MV-4-11 (cell line): Measurements from ENCODE around the gene XKR8.

Experiments used
- DNase-seq: peaks from one replicate; lab custom pipeline; 2025; lab: John Stamatoyannopoulos, UW

Gene XKR8

DNA sequence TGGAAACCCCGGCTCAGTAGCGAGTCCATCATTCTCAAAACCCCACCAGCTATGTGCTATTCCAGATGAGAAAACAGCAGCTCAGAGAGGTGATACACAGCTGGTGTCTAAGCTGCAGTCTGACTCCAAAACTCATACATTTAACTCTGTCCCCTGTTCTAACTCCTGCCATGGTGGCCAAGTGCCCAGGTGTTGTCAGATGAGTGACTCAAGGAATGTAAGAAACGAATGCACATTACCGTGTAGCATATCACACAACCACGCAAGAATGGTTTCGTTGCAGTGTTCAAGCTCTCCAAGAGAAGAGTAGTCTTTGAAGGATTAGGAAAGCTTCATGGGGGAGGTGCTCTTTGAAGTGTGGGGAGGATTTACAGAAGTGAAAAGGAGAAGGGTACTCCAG, 4.7 kb upstream of the XKR8 start:
- no peak for DNase-seq

DNA sequence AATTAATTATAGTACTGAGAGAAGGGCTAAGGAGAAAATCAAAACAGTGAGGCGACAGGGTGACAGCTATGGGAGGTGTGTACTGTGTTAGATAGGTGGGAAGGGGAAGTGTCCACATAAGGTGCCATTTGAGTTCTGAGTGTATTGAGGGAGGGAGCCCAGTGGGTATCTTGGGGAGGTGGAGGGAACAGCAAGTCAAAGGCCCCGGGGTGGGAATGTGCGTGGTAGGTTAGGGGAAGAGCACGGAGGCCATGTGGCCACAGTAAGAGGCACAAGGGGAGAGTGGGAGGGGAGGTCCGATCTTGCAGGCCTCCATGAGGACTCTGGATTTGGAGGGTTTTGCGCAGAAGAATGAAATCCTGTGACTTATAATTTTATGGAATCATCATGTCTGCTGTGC, 3.0 kb upstream of the XKR8 start:
- DNase-seq, result no peak

GRCh38 chr1:27957655-27958054, 2.1 kb upstream of the XKR8 start:
- no peak for DNase-seq

GRCh38 chr1:27958513-27958912, 1.3 kb upstream of the XKR8 start:
- no peak for DNase-seq

DNA sequence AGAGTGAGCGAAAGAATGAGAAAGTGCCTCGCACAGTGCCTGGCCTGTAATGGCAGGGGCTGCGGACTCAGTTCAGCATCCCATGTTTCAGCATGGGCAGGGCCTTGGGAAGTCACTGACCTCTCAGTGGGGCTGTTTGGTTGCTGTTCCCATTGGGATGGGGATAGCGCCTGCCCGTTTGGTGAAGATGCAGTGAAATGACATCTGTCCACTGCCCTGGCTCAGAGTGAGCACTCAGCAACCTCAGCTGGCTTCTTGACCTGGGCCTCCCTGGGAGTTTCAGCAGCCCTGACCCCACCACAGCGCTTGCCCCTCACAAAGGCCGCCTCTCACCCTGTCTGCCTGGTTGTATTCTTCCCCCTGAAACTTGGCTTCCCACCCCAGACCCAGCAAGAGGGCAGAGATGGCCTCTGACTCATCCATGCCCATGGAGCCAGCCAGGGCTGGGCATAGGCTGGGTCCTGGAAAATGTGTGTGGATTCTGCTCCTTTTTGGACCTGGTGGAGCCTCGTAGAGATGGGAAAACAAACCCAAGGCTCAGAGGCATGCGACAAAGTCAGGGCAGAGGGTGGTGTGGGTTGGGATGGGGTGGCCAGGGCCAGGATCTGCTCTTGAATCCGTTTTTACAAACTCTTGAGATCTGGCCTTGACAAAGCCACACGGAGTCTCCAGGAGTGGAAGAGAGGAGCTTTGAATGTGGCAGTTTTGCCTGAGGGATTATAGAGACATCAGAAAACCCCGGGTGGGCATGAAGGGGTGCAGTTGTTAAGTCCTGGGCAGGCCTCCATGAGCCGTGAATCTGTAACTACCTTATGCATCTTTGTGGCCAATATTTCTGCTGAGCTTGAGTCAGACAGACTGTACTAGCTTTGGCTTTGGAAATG, 1.2 kb downstream of the XKR8 start:
- DNase-seq, result no peak

GRCh38 chr1:27961646-27962221, 2.0 kb downstream of the XKR8 start:
- no peak for DNase-seq

DNA sequence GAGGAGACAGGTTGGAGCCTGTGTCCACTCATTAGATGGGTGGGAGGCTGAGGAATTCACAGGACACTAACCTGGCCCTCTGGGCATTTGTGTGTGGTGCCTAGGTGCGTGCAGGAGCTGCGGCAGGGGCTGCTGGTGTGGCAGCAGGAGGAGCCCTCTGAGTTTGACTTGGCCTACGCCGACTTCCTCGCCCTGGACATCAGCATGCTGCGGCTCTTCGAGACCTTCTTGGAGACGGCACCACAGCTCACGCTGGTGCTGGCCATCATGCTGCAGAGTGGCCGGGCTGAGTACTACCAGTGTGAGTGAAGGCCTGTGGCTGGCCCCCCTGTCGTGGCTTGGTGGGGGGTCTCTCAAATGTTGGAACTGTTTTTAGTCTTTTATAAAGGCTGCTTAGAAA, 3.6 kb downstream of the XKR8 start:
- no peak for DNase-seq

- DNase-seq, result no peak
Observed at GRCh38 chr1:27966402-27967105, 6.8 kb downstream of the XKR8 start.

- DNase-seq, result no peak
Observed at GRCh38 chr1:27967106-27967883, 7.5 kb downstream of the XKR8 start.

- no peak for DNase-seq
Observed at GRCh38 chr1:27967884-27968466, 8.2 kb downstream of the XKR8 start.

GRCh38 chr1:27968692-27969091, 8.9 kb downstream of the XKR8 start:
- DNase-seq, result no peak

- DNase-seq, result peak; percentile 35
Observed at GRCh38 chr1:27970401-27970800, 10.6 kb downstream of the XKR8 start.

GRCh38 chr1:27971674-27972073, 11.9 kb downstream of the XKR8 start:
- DNase-seq, result no peak

DNA sequence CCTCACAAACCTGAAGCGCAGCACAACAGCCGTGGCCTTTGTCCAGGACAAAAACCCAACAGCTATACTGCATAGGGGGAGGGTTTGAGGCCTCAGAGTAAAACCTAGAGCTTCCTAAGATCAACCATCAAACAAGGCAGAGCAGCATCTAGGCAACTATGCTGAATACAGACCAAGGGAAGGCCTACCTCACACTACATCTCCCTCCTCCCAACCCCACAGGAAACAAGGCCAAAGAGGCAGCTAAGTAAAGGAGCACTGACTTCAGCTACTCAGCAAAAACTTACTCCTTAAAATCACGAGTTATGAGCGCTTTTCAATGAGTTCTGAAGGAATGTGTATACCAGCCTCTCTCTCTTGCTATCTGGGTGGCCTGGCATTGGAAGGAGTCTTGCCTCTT, 12.4 kb downstream of the XKR8 start:
- DNase-seq, result no peak

- DNase-seq, result no peak
Observed at GRCh38 chr1:27973771-27974416, 14.1 kb downstream of the XKR8 start.

GRCh38 chr1:27974417-27974781, 14.6 kb downstream of the XKR8 start:
- DNase-seq, result no peak

DNA sequence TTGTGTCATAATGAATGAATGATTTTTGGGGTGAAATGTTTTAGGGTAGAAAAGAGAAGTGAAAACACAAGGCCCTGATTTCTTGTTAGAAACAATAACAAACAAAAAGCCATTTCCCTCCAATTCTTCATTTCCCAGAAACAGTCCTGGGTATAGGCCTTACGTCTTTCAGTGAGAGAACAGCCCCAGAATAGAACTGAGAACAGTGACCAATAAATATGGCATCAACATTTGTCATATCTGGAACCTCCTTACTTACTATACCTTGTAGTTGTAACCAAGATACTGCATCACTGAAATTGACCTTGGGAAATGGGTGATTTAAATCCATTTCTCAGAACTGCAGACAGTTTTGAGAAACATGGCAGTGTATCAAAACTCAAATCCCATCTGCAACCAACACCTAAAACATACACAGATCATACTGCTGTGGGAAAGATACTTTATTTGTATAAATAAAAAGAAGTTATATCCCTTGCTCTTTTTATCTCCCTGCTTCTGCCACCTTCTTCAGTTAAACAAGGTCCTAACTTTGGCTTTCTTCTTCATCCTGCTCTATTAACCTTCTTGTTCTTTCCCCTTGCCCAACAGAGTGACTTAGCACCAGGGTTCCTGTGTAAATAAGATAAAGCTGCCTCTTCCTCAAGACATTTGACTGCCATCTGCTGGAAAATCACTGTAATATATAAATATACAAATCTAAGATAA, 19.5 kb downstream of the XKR8 start:
- DNase-seq, result peak; percentile 64

GRCh38 chr1:27979859-27980201, 20.1 kb downstream of the XKR8 start:
- no peak for DNase-seq

GRCh38 chr1:27980216-27980845, 20.6 kb downstream of the XKR8 start:
- no peak for DNase-seq

DNA sequence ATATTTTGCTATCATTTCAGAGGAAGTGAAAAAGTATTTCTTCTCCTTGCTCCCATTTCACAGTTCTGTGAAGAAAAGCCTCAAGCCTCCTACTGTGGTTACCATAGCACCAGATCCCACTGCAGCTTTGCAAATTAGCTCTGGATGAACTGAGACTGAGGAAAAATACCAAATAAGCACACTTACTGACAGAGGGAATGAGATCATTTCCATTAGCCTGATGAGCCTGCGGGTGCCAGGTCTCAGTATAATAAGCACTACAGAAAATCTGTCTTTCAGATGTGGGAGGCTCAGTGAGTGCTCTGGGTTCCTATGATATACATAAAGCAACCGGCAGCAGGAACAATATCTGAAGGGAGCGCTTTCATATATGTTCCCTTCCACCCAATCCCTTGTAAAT, 21.4 kb downstream of the XKR8 start:
- no peak for DNase-seq
